ENCODE measurements around the gene TAS2R38.

GRCh38 chr7:141973673-141974072 lies at the start of gene TAS2R38:
- TF ChIP-seq SUZ12 (IDR thresholded peaks at IDR 0.05; ENCODE audit: extremely low read depth, insufficient read depth, insufficient read length) (no peak), YY1 (IDR thresholded peaks at IDR 0.05; ENCODE audit: insufficient read depth, insufficient read length) (no peak), ZNF274 (IDR thresholded peaks at IDR 0.05; ENCODE audit: low read depth, low read length) (no peak)
